GM18511 (cell line): ENCODE data around the gene CEP350.
A peak's percentile ranks its signal among the peaks of the same experiment; 100 is the strongest.

Experiments used
- ATAC-seq: cut with Tn5 transposase; IDR thresholded peaks from one replicate; pipeline ENCODE4 v1.9.1; 2021; ENCODE audit warnings: mild to moderate bottlenecking, moderate library complexity; ENCODE audit not compliant: unreplicated experiment

Gene CEP350

GRCh38 chr1:180154325-180155181 is 199.9 kb downstream of the CEP350 start, which contains the start of gene QSOX1:
QSOX1 (plus strand) TSS chr1:180154869; CDS start chr1:180154908, 39 bp downstream.
- peak; percentile 90 for ATAC-seq

- ATAC-seq = peak; percentile 9
Measured at GRCh38 chr1:180155182-180155682, 200.6 kb downstream of the CEP350 start.

DNA sequence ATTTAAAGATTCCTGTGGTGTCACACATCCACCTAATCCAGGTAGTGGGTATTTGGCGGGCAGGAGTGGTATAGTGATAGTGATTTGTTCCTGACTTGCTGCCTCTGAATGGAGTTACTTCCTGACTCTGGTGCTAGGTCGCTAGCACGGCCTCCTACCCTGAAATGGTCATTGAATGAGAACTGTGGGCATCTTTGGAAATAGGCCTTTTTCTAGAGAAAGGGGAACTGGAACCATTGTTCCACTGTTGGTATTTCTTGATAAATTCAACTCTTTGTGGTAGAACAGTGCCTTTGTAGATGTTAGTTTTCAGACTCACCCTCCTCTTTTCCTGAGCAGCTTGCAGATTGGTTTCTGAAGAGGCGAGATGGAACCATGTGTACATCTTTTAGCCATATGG is 201.6 kb downstream of the CEP350 start:
- no peak for ATAC-seq

DNA sequence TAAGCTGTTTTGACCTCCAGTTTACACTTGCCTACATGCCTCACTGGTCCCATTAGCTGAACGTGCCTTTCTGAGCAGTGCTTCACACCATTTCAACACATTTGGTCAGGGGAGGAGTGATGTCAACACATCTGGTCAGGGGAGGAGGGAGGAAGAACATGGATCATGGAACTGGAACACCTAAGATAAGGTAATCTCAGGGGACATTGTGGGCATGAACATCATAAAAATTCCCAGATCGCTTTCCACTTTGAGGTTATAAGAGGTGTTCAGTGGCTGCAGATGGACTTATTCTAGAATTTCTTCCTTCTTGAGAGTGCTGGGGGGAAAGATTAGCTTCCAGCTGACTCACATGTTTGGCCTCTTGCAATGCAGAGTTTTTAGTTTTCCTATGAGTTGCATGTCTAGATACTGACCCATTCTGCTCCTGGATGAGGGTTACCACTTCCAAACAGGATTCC is 202.1 kb downstream of the CEP350 start:
- no peak for ATAC-seq

DNA sequence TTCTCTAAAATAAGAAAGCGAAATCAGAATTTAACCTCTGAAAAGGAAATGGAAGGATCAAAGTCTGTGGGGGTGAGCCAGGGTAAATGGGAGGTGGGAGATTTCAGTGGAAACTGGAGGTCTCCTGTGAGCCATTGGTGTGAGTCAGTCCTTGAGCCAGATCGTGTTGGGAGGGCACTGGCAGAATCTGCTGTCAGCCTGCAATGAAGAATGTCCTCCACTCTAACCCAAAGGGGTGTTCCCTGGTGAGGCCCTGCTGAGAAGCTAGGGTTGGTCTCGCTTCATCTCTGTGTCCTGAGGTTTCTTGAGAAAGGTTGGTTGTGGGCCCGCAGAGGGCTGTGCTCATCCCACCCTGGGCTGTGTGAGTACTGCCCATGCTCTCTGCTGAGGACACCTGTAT is 202.5 kb downstream of the CEP350 start:
- no peak for ATAC-seq

- no peak for ATAC-seq
Measured at GRCh38 chr1:180157576-180158057, 203.0 kb downstream of the CEP350 start.

- no peak for ATAC-seq
Measured at GRCh38 chr1:180158149-180159147, 203.8 kb downstream of the CEP350 start.

DNA sequence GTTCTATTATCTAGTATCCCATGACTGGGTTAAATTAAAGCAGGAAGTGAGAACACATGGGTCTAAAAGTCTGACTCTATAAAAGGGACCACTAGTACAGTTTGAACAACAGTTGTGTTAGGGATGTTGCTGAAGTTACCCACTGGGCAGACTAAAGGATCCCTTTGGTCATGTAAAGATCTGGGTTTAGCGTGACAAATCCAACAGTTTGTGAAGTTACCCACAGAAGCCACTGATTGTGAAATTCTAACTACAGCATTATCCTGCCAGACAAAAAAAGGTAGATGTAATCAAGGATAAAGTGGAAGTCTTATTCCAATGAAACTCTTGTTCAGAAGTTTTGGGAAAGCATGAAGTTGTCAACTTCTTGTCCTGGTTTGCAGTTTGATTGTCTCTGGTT is 205.7 kb downstream of the CEP350 start:
- ATAC-seq = no peak

GRCh38 chr1:180163041-180163440 is 208.4 kb downstream of the CEP350 start:
- ATAC-seq = no peak
